GM12878 (cell line): Measurements from ENCODE around the gene ZC3H7B.

Experiments used
- CTCF ChIP-seq, 3 experiments: IDR thresholded peaks in 2 of 3; conservative IDR thresholded peaks in 1 of 3; 2 replicates each; pipeline ENCODE4 v1.5.1; 2011; ENCODE audit warnings: low read depth in 3 of 3, low read length in 3 of 3, mild to moderate bottlenecking in 3 of 3, control low read depth in 2 of 3, moderate library complexity in 2 of 3, inconsistent platforms in 1 of 3, mixed read lengths in 1 of 3; ENCODE audit not compliant: control insufficient read depth in 2 of 3, insufficient read depth in 1 of 3; ENCODE audit errors: extremely low read depth in 1 of 3
- EGR1 ChIP-seq, 2 experiments: IDR thresholded peaks; 1 replicate in 1 of 2; 2 replicates in 1 of 2; pipeline ENCODE4 v1.6.1; 2011 to 2012; ENCODE audit warnings: low read depth in 2 of 2, low read length in 2 of 2, borderline replicate concordance in 1 of 2, mild to moderate bottlenecking in 1 of 2, moderate library complexity in 1 of 2
- JUNB ChIP-seq: IDR thresholded peaks from 2 replicates; pipeline ENCODE4 v1.6.1; 2016; ENCODE audit warnings: antibody characterized with exemption, mild to moderate bottlenecking
- ZNF384 ChIP-seq: IDR thresholded peaks from 2 replicates; pipeline ENCODE4 v1.6.1; 2012; ENCODE audit warnings: low read depth, mild to moderate bottlenecking, low read length, improper control_type of control experiment, borderline replicate concordance
- TF ChIP-seq, protein P1 (sequence below): fragments of 450-650 bp; IDR thresholded peaks from 2 replicates; pipeline ENCODE4 v1.6.1; 2016; ENCODE audit warnings: mild to moderate bottlenecking

GRCh38 chr22:41364955-41365354 lies 63.6 kb downstream of the ZC3H7B start:
- TF ChIP-seq JUNB (no peak), EGR1 (IDR thresholded peaks at IDR 0.05; ENCODE audit: borderline replicate concordance in 1 of 2, low read depth in 2 of 2, low read length in 2 of 2) (no peak), CTCF (IDR thresholded peaks at IDR 0.05 in 2 of 3, conservative IDR thresholded peaks at IDR 0.05 in 1 of 3; ENCODE audit: control insufficient read depth in 2 of 3, extremely low read depth in 1 of 3, insufficient read depth in 1 of 3, low read depth in 3 of 3, low read length in 3 of 3) (no peak), ZNF384 (no peak)
- TF ChIP-seq, protein P1, sequence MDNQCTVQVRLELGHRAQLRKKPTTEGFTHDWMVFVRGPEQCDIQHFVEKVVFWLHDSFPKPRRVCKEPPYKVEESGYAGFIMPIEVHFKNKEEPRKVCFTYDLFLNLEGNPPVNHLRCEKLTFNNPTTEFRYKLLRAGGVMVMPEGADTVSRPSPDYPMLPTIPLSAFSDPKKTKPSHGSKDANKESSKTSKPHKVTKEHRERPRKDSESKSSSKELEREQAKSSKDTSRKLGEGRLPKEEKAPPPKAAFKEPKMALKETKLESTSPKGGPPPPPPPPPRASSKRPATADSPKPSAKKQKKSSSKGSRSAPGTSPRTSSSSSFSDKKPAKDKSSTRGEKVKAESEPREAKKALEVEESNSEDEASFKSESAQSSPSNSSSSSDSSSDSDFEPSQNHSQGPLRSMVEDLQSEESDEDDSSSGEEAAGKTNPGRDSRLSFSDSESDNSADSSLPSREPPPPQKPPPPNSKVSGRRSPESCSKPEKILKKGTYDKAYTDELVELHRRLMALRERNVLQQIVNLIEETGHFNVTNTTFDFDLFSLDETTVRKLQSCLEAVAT, result no peak
